ENCODE measurements around the gene RAP1GAP2.
"Not testable (repeated sequence)": the region's sequence is repeated elsewhere in the genome, so short reads cannot be mapped to it uniquely, and the experiment has no call there.

RAP1GAP2 gene

DNA sequence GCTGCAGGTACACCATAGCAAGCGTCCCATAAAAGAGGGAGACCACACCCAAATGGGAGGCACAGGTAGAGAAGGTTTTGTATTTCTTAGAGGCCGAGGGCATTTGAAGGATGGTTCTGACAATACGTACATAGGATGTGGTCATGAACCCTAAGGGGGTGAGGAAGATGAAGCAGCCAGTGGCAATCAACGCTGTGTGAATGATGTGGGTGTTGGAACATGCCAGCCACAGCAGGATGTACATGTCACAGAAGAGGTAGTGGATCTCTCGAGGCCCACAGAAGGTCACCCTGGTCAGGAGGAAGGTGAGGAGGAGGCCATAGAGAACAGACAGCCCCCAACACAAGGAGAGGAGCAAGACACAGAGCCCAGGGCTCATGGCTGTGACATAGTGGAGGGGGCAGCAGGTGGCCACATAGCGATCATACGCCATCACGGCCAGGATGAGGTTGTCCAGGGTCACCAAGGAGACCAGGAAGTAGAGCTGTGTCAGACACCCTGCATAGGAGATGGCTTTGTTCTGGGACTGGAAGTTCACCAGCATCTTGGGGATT lies 266.7 kb downstream of the RAP1GAP2 start:
- in situ Hi-C loops (cut with MboI; ENCODE audit: low sequenced_read_pairs); H3K36me3 ChIP-seq (replicated peaks); H3K27me3 ChIP-seq (ENCODE audit: low read depth); H3K9me3 ChIP-seq; H3K4me3 ChIP-seq; H3K4me1 ChIP-seq; DNase-seq (ENCODE audit: low spot score in 2 of 2): not testable (repeated sequence)

DNA sequence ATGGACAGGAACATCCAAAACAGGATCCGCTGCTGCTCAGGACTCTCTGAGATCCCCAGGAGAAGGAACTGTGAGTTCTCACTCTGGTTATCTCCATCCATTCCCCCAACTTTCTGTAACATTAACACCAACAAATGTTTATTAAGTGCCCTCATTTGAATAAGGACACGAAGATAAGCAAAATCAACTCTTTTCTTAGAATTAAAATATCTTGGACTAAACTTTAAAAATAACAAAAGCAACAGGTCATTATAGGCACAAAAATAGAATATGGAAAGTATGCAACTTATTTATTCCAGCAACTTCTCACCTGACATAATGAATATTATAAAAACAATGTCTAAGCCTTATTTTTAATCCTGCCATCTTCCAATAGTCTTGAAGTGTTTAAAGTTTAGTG lies 267.3 kb downstream of the RAP1GAP2 start, which contains the start of gene OR1D5:
Gene OR1D5, minus strand, starts transcription at position 101 of the 400 bp plus-strand sequence. Its CDS starts 0 bp downstream, at position 101.
- H3K27me3 ChIP-seq (ENCODE audit: low read depth); H3K36me3 ChIP-seq (replicated peaks); DNase-seq (ENCODE audit: low spot score in 2 of 2); in situ Hi-C loops (cut with MboI; ENCODE audit: low sequenced_read_pairs); H3K4me1 ChIP-seq; H3K4me3 ChIP-seq; H3K9me3 ChIP-seq: not testable (repeated sequence)

DNA sequence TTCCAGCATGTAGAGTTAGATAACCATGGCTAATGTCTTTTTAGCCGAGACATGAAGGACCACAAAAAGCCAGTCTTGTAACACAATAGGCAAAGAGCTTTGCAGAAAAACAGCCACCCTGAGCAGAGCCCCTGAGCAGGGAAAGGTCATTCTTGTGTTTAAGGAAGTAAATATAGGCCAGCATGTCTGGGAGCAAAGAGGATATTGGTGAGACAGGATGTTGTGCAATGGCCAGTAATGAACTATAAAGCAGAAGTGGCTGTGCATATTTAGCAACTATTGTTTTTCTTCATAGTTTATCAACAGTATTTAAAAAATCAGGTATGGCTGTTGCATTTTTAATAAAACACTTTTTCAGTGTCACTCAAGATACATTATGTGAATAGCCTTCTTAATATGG lies 269.0 kb downstream of the RAP1GAP2 start:
- in situ Hi-C loops (cut with MboI; ENCODE audit: low sequenced_read_pairs); H3K4me3 ChIP-seq; H3K4me1 ChIP-seq; H3K9me3 ChIP-seq; DNase-seq (ENCODE audit: low spot score in 2 of 2); H3K36me3 ChIP-seq (replicated peaks); H3K27me3 ChIP-seq (ENCODE audit: low read depth): not testable (repeated sequence)

DNA sequence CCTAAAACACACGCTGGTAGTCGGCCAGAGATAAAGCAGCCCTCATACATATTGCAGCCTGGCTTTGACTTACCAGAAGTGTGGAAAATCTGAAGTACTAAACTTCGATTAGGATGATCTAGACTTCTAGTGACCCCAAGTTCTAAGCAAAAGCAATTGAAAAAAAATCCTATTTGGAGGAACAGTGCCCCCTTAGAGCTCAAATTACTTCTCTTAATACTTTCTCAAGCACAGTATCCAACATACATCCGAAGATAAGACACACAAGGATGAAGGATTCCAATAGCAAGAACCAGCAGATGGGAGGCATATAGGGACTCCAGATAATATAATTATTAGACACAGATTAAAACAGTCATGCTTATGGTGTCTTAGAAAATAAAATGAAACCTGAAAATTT lies 277.6 kb downstream of the RAP1GAP2 start:
- H3K4me1 ChIP-seq; H3K36me3 ChIP-seq (replicated peaks); DNase-seq (ENCODE audit: low spot score in 2 of 2); H3K4me3 ChIP-seq; H3K9me3 ChIP-seq; in situ Hi-C loops (cut with MboI; ENCODE audit: low sequenced_read_pairs); H3K27me3 ChIP-seq (ENCODE audit: low read depth): not testable (repeated sequence)
